Activated CD4-positive, CD25-positive, alpha-beta regulatory T cell treated with anti-CD3 and anti-CD28 coated beads, Interleukin-2, amount 50 U/mL, for 16 hours (primary cell): ENCODE data around the gene WDFY4.
"Not testable (repeated sequence)": the region's sequence is repeated elsewhere in the genome, so short reads cannot be mapped to it uniquely, and the experiment has no call there.

Source experiments
- DNase-seq: peaks from one replicate; pipeline ENCODE4 v3.0.0-alpha.2; 2020; ENCODE audit warnings: low read depth, low spot score

Gene WDFY4

GRCh38 chr10:48684792-48685623, at the start of gene WDFY4:
Gene WDFY4 (plus strand): TSS chr10:48684873. CDS start chr10:48709733, 24,860 bp downstream.
- DNase-seq, result no peak

GRCh38 chr10:48634984-48635557, 49.6 kb upstream of the WDFY4 start:
- no peak for DNase-seq

GRCh38 chr10:48636231-48636630, 48.4 kb upstream of the WDFY4 start:
- DNase-seq, result no peak

DNA sequence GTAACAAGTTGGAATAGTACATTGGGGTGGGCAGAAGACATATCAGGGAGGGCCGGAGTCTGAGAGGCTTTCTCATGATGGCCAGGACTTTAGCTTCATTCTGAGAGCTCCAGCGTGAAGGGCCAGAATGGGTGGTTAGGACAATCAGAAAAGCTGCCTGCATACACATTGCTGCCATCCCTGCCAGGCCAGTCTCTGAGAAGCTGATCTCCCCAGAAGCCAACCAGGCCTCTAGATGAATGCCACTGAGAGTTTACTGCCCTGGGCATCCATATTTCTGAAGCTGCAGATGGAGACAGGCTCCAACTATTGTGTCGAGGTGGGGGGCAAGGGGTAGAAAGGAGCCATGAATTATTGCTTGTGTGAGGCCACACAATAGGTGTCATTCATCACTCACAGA, 47.8 kb upstream of the WDFY4 start:
- no peak for DNase-seq

GRCh38 chr10:48638158-48638557, 46.5 kb upstream of the WDFY4 start:
- no peak for DNase-seq

DNA sequence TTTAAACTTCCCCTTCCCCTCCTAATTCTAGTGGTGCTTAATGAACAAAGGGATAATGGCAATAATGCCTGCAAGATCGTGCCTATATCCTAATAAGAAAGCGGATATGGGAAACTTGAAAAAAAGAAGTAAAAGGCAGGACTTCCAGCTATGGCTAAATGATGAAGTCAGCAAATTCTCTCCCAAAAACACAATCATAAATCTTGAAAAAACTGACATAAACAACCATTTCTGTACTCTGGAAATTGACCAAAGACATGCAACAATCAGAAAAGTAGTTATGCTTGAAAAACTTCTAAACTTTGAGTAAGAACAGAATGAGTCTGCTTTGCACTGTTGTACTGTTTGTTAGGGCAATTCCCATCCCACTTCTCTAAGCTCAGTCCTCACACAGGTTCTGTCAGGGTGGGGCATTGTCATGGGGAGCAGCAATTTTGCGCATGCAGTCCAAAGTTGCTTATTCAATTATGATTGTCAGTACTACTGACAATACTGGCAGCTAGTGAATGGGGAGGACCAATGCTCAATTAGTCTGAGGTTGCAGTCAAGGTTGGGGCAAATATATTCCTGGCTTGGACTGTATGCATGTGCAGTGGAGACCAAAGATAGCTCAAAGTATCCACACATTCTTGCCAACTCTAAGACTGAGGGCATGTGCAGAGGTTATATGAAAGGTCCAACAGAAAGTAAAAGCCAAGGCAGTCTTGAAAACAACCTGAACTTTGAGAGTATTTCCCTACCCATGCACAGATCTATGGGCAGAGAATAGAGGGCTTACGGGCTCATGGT, 45.7 kb upstream of the WDFY4 start:
- DNase-seq, result no peak

GRCh38 chr10:48639632-48640031, 45.0 kb upstream of the WDFY4 start:
- no peak for DNase-seq

DNA sequence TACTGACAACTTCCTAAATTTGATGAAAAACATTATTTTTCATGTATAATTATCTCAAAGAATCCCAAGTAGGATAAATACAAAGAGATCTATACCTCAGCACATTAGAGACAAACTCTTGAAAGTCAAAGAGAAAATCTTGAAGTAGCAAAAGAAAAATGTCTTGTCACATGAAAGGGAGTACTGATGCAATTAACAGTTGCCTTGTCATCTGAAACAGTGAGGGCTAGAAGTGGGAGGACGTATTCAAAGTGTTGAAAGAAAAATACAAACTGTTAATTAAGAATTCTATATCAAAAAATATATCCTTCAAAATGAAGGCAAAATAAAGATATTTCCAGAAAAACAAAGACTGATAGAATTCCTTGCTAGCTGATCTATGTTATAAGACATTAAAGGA, 44.3 kb upstream of the WDFY4 start:
- no peak for DNase-seq

DNA sequence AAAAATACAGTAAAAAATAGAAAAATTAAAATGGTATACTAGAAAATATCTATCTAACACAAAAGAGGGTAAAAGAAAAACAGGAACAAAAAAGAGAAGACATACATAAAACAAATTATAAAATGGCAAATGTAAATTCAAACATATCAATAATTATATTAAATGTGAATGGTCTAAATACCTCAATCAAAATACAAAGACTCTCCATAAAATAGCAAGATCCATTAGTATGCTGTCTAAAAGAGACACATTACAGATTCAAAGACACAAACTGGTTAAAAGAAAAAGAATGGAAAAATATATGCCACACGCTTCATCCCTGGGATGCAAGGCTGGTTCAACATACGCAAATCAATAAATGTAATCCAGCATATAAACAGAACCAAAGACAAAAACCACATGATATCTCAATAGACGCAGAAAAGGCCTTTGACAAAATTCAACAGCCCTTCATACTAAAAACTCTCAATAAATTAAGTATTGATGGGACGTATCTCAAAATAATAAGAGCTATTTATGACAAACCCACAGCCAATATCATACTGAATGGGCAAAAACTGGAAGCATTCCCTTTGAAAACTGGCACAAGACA, 43.5 kb upstream of the WDFY4 start:
- DNase-seq, result not testable (repeated sequence)

GRCh38 chr10:48645600-48645999, 39.1 kb upstream of the WDFY4 start:
- DNase-seq, result no peak

- DNase-seq, result not testable (repeated sequence)
Measured at GRCh38 chr10:48647073-48647472, 37.6 kb upstream of the WDFY4 start.

GRCh38 chr10:48648172-48648942, 36.3 kb upstream of the WDFY4 start:
- no peak for DNase-seq

DNA sequence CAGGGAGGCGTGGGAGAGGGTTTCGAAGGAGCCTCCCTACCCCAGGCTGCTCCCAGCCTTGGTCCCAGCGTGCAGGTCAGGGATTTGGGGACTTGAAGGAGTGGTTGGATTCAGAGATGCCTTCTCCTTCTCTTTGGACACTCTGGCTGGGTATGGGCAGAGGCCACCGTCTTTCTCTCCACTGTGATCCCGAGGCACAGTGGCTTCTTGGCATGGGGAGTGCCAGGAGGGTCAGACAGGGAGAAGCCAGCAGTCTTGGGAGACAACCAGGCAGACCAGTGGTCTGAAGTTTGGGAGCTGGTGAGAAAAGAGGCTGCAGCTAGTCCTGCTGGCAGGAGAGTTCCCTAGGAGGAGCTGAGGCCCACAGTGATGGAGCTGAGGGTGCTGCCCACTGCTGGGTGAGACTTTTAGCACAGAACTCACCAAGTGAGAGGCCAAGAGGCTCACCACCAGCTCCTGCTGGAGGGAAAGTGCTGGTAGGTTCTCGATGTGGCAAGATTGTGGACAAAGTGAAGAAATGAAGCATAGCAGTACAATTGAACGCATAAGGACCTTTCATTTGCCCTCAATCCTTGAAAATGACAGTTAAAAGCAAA, 35.2 kb upstream of the WDFY4 start:
- no peak for DNase-seq

GRCh38 chr10:48651293-48651692, 33.4 kb upstream of the WDFY4 start:
- DNase-seq, result no peak

GRCh38 chr10:48651839-48652238, 32.8 kb upstream of the WDFY4 start:
- DNase-seq, result no peak

DNA sequence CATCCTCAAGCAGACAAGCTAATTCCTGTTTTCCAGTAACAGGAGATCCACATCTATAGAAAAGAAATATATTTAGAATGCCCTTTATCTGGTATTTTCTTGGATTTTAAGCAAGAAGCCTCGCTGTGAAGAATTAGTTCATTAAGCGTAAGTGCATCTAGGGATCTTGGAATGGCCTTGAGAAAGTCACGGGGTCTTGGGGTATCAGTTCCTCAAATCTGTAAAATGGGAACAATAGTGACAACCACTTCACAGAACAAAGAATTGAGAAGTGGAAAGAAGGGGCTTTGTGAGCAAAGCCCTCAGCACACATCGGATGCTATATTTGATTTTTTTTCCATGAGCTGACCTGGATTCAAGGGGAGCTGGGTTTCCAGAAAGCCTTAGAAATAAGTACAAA, 32.3 kb upstream of the WDFY4 start:
- no peak for DNase-seq

GRCh38 chr10:48653347-48653746, 31.3 kb upstream of the WDFY4 start:
- DNase-seq, result no peak

- DNase-seq, result no peak
Measured at GRCh38 chr10:48653944-48654698, 30.6 kb upstream of the WDFY4 start.

- DNase-seq, result no peak
Measured at GRCh38 chr10:48655411-48656240, 29.0 kb upstream of the WDFY4 start.
